Stimulated activated naive CD8-positive, alpha-beta T cell treated with anti-CD3 and anti-CD28 coated beads, Interleukin-15, Interleukin-2, amounts not matched to agents 100 ng/mL and 50 ng/mL, for 24 hours (primary cell): ENCODE data around the gene HKDC1.
"Not testable (repeated sequence)": the region's sequence is repeated elsewhere in the genome, so short reads cannot be mapped to it uniquely, and the experiment has no call there.

Source experiments
- H3K27ac Mint-ChIP-seq: one replicate; pipeline ENCODE4 v1.8.0; 2021; ENCODE audit warnings: mild to moderate bottlenecking, mixed read lengths
- H3K27me3 Mint-ChIP-seq: one replicate; pipeline ENCODE4 v1.8.0; 2021; ENCODE audit warnings: mixed read lengths
- H3K36me3 Mint-ChIP-seq: one replicate; pipeline ENCODE4 v1.8.0; 2021; ENCODE audit warnings: low read depth, mixed read lengths
- H3K4me1 Mint-ChIP-seq: one replicate; pipeline ENCODE4 v1.8.0; 2021; ENCODE audit warnings: low read depth, mixed read lengths
- H3K4me3 Mint-ChIP-seq: one replicate; pipeline ENCODE4 v1.8.0; 2021; ENCODE audit warnings: mild to moderate bottlenecking, mixed read lengths
- H3K9me3 Mint-ChIP-seq: one replicate; pipeline ENCODE4 v1.8.0; 2021; ENCODE audit warnings: mixed read lengths

The HKDC1 gene

GRCh38 chr10:69307434-69307833 lies 87.3 kb downstream of the HKDC1 start:
- Mint-ChIP-seq H3K27me3 (no peaks in the 10 kb centered on the region), H3K36me3 (no peaks in the 10 kb centered on the region), H3K9me3 (no peaks in the 10 kb centered on the region), H3K4me1 (peaks cover 5% of the 10 kb centered on the region), H3K4me3 (no peak overlapping the region), H3K27ac (no peak overlapping the region)

GRCh38 chr10:69308304-69308703 lies 88.2 kb downstream of the HKDC1 start:
- H3K9me3 Mint-ChIP-seq, H3K4me1 Mint-ChIP-seq, H3K27me3 Mint-ChIP-seq, H3K27ac Mint-ChIP-seq, H3K4me3 Mint-ChIP-seq, H3K36me3 Mint-ChIP-seq: not testable (repeated sequence)

- H3K27me3 Mint-ChIP-seq, result no peaks in the 10 kb centered on the region
- no peak overlapping the region for H3K4me3 Mint-ChIP-seq
- H3K27ac Mint-ChIP-seq, result no peak overlapping the region
Measured at GRCh38 chr10:69311309-69311708, 91.2 kb downstream of the HKDC1 start.

GRCh38 chr10:69312528-69312927 lies 92.4 kb downstream of the HKDC1 start:
- H3K27me3 Mint-ChIP-seq, result no peaks in the 10 kb centered on the region
- peaks cover 24% of the 10 kb centered on the region for H3K4me1 Mint-ChIP-seq
- H3K27ac Mint-ChIP-seq, result no peak overlapping the region
- H3K36me3 Mint-ChIP-seq, result no peaks in the 10 kb centered on the region
- H3K9me3 Mint-ChIP-seq, result no peaks in the 10 kb centered on the region
- no peak overlapping the region for H3K4me3 Mint-ChIP-seq

More at GRCh38 chr10:69311309-69311708, 91.2 kb downstream of the HKDC1 start:
- Mint-ChIP-seq H3K4me1 (peaks cover 12% of the 10 kb centered on the region), H3K9me3 (no peaks in the 10 kb centered on the region), H3K36me3 (no peaks in the 10 kb centered on the region)

GRCh38 chr10:69315100-69315542 lies 95.0 kb downstream of the HKDC1 start:
- Mint-ChIP-seq H3K27ac (peak overlapping the region; percentile 46), H3K4me3 (no peak overlapping the region), H3K27me3 (no peaks in the 10 kb centered on the region), H3K36me3 (peaks cover 9% of the 10 kb centered on the region), H3K9me3 (no peaks in the 10 kb centered on the region), H3K4me1 (peaks cover 36% of the 10 kb centered on the region)

- Mint-ChIP-seq H3K36me3 (peaks cover 10% of the 10 kb centered on the region), H3K4me1 (peaks cover 43% of the 10 kb centered on the region), H3K9me3 (no peaks in the 10 kb centered on the region), H3K27me3 (no peaks in the 10 kb centered on the region), H3K27ac (peak overlapping the region; percentile 91), H3K4me3 (no peak overlapping the region)
Measured at GRCh38 chr10:69315610-69316312, 95.6 kb downstream of the HKDC1 start.

- H3K27me3 Mint-ChIP-seq, result no peaks in the 10 kb centered on the region
- H3K36me3 Mint-ChIP-seq, result peaks cover 13% of the 10 kb centered on the region
- peaks cover 50% of the 10 kb centered on the region for H3K4me1 Mint-ChIP-seq
- H3K4me3 Mint-ChIP-seq, result peak overlapping the region; percentile 3
- H3K9me3 Mint-ChIP-seq, result no peaks in the 10 kb centered on the region
- H3K27ac Mint-ChIP-seq, result peak overlapping the region; percentile 91
Measured at GRCh38 chr10:69316313-69317059, 96.4 kb downstream of the HKDC1 start.
